ENCODE results near the gene HRCT1. TPM values are rescaled to one million over a fixed set of nuclear protein-coding genes. Genes with fewer than 3 reads are reported as not detected.

HRCT1 gene
- total RNA-seq, 1 experiment from 2014 or later = 0.32 TPM

- Histone ChIP-seq H3K27me3 (ENCODE audit: insufficient read depth, low read length) (peaks cover 3% of the 10 kb centered on the region; the same call in 1 of the 2 replicates), H3K36me3 (ENCODE audit: control insufficient read depth in 1 of 2, insufficient read depth in 2 of 2, low read length in 2 of 2) (no peaks in the 10 kb centered on the region), H3K27ac (ENCODE audit: low read depth, low read length) (no peak overlapping the region), H4K20me1 (ENCODE audit: insufficient read depth) (no peaks in the 10 kb centered on the region), H3K79me2 (ENCODE audit: insufficient read depth, low read length) (no peaks in the 10 kb centered on the region), H3K9ac (ENCODE audit: low read length) (no peak overlapping the region), H3K4me1 (ENCODE audit: control insufficient read depth in 1 of 2, insufficient read depth in 2 of 2, low read length in 2 of 2) (no peaks in the 10 kb centered on the region), H3K4me2 (ENCODE audit: low read length) (no peak overlapping the region), H3K4me3 (replicated peaks in 1 of 2; ENCODE audit: low read depth in 1 of 2, low read length in 2 of 2) (no peak overlapping the region), H2AFZ (ENCODE audit: low read depth, low read length, poor library complexity, severe bottlenecking) (no peak overlapping the region), H3K9me2 (ENCODE audit: insufficient read depth) (no peaks in the 10 kb centered on the region), H3K9me3 (ENCODE audit: control insufficient read depth in 1 of 2, insufficient read depth in 1 of 2, low read depth in 1 of 2, low read length in 2 of 2) (no peaks in the 10 kb centered on the region)
- POLR2A ChIA-PET = no interaction called here
- TF ChIP-seq EZH2 (IDR thresholded peaks at IDR 0.05) (no peak), SRF (IDR thresholded peaks at IDR 0.05; ENCODE audit: low read depth) (no peak), ZFX (IDR thresholded peaks at IDR 0.05) (no peak), SP1 (IDR thresholded peaks at IDR 0.05; ENCODE audit: low read depth) (no peak), MAX (IDR thresholded peaks at IDR 0.05) (no peak), YY1 (IDR thresholded peaks at IDR 0.05; ENCODE audit: extremely low read depth, insufficient replicate concordance, low read depth, low read length) (no peak), POLR2AphosphoS5 (IDR thresholded peaks at IDR 0.05; ENCODE audit: low read depth, low read length) (no peak), POLR2A (IDR thresholded peaks at IDR 0.05; ENCODE audit: borderline replicate concordance, extremely low read depth, insufficient read depth, insufficient read length) (no peak), JUND (IDR thresholded peaks at IDR 0.05) (no peak), ELF1 (IDR thresholded peaks at IDR 0.05; ENCODE audit: borderline replicate concordance, low read depth) (no peak), SIN3A (IDR thresholded peaks at IDR 0.05; ENCODE audit: low read depth) (no peak), CEBPB (IDR thresholded peaks at IDR 0.05; ENCODE audit: low read depth) (no peak)
- intact Hi-C loops (cut with micrococcal nuclease) = no loop called here
- RAD21 ChIA-PET (ENCODE audit: low non-redundant PET in 1 of 2, low total read pairs in 2 of 2, uncharacterized antibody in 2 of 2, unreplicated experiment in 2 of 2) = no interaction called here
- BruUV-seq (replicated peaks) = no TSS peak
- ATAC-seq = no peak
- no peak for DNase-seq (ENCODE audit: low read depth, low spot score)
- CTCF ChIA-PET = no interaction called here
These were observed 41.2 kb upstream of the HRCT1 start for GRCh38 chr9:35864695-35865255.

GRCh38 chr9:35867538-35867937 is 38.5 kb upstream of the HRCT1 start:
- no peaks in the 10 kb centered on the region for H3K27me3 ChIP-seq (ENCODE audit: insufficient read depth, low read length)
- no peaks in the 10 kb centered on the region for H3K9me3 ChIP-seq (ENCODE audit: control insufficient read depth in 1 of 2, insufficient read depth in 1 of 2, low read depth in 1 of 2, low read length in 2 of 2)
- no peak overlapping the region for H2AFZ ChIP-seq (ENCODE audit: low read depth, low read length, poor library complexity, severe bottlenecking)
- no peak overlapping the region for H3K27ac ChIP-seq (ENCODE audit: low read depth, low read length)
- POLR2A ChIA-PET = no interaction called here
- ATAC-seq (no peak), DNase-seq (ENCODE audit: low read depth, low spot score) (no peak)
- peaks cover 3 to 6% of the 10 kb centered on the region in 2 experiments; a peak in 2 of 4 replicates for H3K4me1 ChIP-seq (ENCODE audit: control insufficient read depth in 1 of 2, insufficient read depth in 2 of 2, low read length in 2 of 2)
- intact Hi-C loops (cut with micrococcal nuclease) = no loop called here
- BruUV-seq (replicated peaks) = no TSS peak
- H3K4me2 ChIP-seq (ENCODE audit: low read length) = no peak overlapping the region
- CTCF ChIA-PET = interaction anchor here (1.8 kb wide), 1 partner anchor 15 kb away, joined by 5 read pairs; no protein-coding TSS in a partner anchor
- no peaks in the 10 kb centered on the region for H3K9me2 ChIP-seq (ENCODE audit: insufficient read depth)
- no peak overlapping the region for H3K4me3 ChIP-seq (replicated peaks in 1 of 2; ENCODE audit: low read depth in 1 of 2, low read length in 2 of 2)
- no peaks in the 10 kb centered on the region for H3K79me2 ChIP-seq (ENCODE audit: insufficient read depth, low read length)
- no peaks in the 10 kb centered on the region for H4K20me1 ChIP-seq (ENCODE audit: insufficient read depth)
- RAD21 ChIA-PET (ENCODE audit: low non-redundant PET in 1 of 2, low total read pairs in 2 of 2, uncharacterized antibody in 2 of 2, unreplicated experiment in 2 of 2) = no interaction called here
- no peaks in the 10 kb centered on the region for H3K36me3 ChIP-seq (ENCODE audit: control insufficient read depth in 1 of 2, insufficient read depth in 2 of 2, low read length in 2 of 2)
- H3K9ac ChIP-seq (ENCODE audit: low read length) = no peak overlapping the region
- TF ChIP-seq SRF (IDR thresholded peaks at IDR 0.05; ENCODE audit: low read depth) (no peak), TCF7L2 (IDR thresholded peaks at IDR 0.05; ENCODE audit: borderline replicate concordance, extremely low read depth, insufficient read depth, insufficient read length) (no peak), CEBPB (IDR thresholded peaks at IDR 0.05; ENCODE audit: low read depth) (no peak), YY1 (IDR thresholded peaks at IDR 0.05; ENCODE audit: extremely low read depth, insufficient replicate concordance, low read depth, low read length) (no peak), EZH2 (IDR thresholded peaks at IDR 0.05) (no peak), ZNF274 (IDR thresholded peaks at IDR 0.05; ENCODE audit: low read depth, low read length) (no peak), FOSL1 (IDR thresholded peaks at IDR 0.05; ENCODE audit: low read depth) (no peak), RAD21 (IDR thresholded peaks at IDR 0.05; ENCODE audit: low read depth) (no peak), CBX3 (IDR thresholded peaks at IDR 0.05; ENCODE audit: low read depth) (no peak), REST (IDR thresholded peaks at IDR 0.05; ENCODE audit: low read depth) (no peak), ATF3 (IDR thresholded peaks at IDR 0.05) (no peak), EGR1 (IDR thresholded peaks at IDR 0.05; ENCODE audit: low read depth) (no peak), ELF1 (IDR thresholded peaks at IDR 0.05; ENCODE audit: borderline replicate concordance, low read depth) (no peak), SIN3A (IDR thresholded peaks at IDR 0.05; ENCODE audit: low read depth) (no peak)

Measured in HCT116 (cell line).